H1 (cell line): ENCODE measurements around the gene CCR1. TPM values are rescaled to one million over a fixed set of nuclear protein-coding genes. Genes with fewer than 3 reads are reported as not detected.

Source experiments
- CTCF ChIA-PET: fragments of 300-600 bp; sonication (Branson Sonifier 250); formaldehyde crosslinking; loops from one replicate; lab custom pipeline; 2021; ENCODE audit not compliant: partially characterized antibody; lab: Charles Lee
- POLR2A ChIA-PET: fragments of 300-600 bp; sonication (Branson Sonifier 250); formaldehyde crosslinking; loops from one replicate; lab custom pipeline; 2021; ENCODE audit warnings: inconsistent platforms; ENCODE audit not compliant: partially characterized antibody; lab: Charles Lee
- DNase-seq, 2 experiments: peaks; one replicate each; pipeline versions ENCODE4 v3.0.0 to v3.0.0-alpha.2; 2010 to 2022; ENCODE audit warnings: low spot score in 2 of 2, low read depth in 1 of 2, mixed read lengths in 1 of 2
- FAIRE-seq: peaks from 2 replicates; lab custom pipeline; 2011; peaks lifted over from hg19 to GRCh38; lab: Jason Lieb, UNC
- H2AFZ ChIP-seq: 2 replicates; pipeline ENCODE4 v1.8.1; 2012; ENCODE audit warnings: low read length, inconsistent platforms
- H2AK5ac ChIP-seq: 2 replicates; pipeline ENCODE4 v1.6.1; 2013; ENCODE audit warnings: low read depth, low read length
- H2BK120ac ChIP-seq: replicated peaks from 2 replicates; pipeline ENCODE3; 2013; ENCODE audit warnings: low read depth, low read length, inconsistent platforms
- H2BK12ac ChIP-seq: 2 replicates; pipeline ENCODE4 v1.6.1; 2013; ENCODE audit warnings: low read depth, low read length
- H2BK15ac ChIP-seq: 2 replicates; pipeline ENCODE4 v1.6.1; 2013; ENCODE audit warnings: low read length
- H2BK20ac ChIP-seq: 2 replicates; pipeline ENCODE4 v1.6.1; 2013; ENCODE audit warnings: low read length
- H2BK5ac ChIP-seq: 2 replicates; pipeline ENCODE4 v1.6.1; 2013; ENCODE audit warnings: low read depth, low read length
- H3K14ac ChIP-seq: 2 replicates; pipeline ENCODE4 v1.6.1; 2013; ENCODE audit warnings: inconsistent platforms; ENCODE audit not compliant: insufficient read length
- H3K18ac ChIP-seq: 2 replicates; pipeline ENCODE4 v1.6.1; 2013; ENCODE audit warnings: low read length; ENCODE audit errors: extremely low read depth
- H3K23ac ChIP-seq: 2 replicates; pipeline ENCODE4 v1.6.1; 2013; ENCODE audit warnings: inconsistent platforms; ENCODE audit not compliant: insufficient read length
- H3K23me2 ChIP-seq: 2 replicates; pipeline ENCODE4 v1.6.1; 2013; ENCODE audit warnings: low read depth, low read length
- H3K27ac ChIP-seq: 2 replicates; pipeline ENCODE4 v1.6.1; 2011; ENCODE audit warnings: low read depth, low read length, inconsistent platforms
- H3K27me3 ChIP-seq, 4 experiments: replicated peaks in 1 of 4; 1 replicate in 1 of 4; 2 replicates in 3 of 4; pipeline versions ENCODE4 v1.6.1 to v1.8.1; 2011 to 2013; ENCODE audit warnings: low read length in 3 of 4, mild to moderate bottlenecking in 3 of 4, inconsistent platforms in 2 of 4, mixed read lengths in 2 of 4, moderate library complexity in 1 of 4; ENCODE audit not compliant: control insufficient read depth in 3 of 4, insufficient read depth in 3 of 4; ENCODE audit errors: extremely low read depth in 1 of 4
- H3K36me3 ChIP-seq, 4 experiments: 2 replicates each; pipeline versions ENCODE4 v1.6.1 to v1.8.1; 2011 to 2013; ENCODE audit warnings: mild to moderate bottlenecking in 4 of 4, low read length in 3 of 4, moderate library complexity in 2 of 4, control low read depth in 1 of 4, inconsistent platforms in 1 of 4; ENCODE audit not compliant: insufficient read depth in 4 of 4, control insufficient read depth in 2 of 4
- H3K4ac ChIP-seq: replicated peaks from 2 replicates; pipeline ENCODE3; 2013; ENCODE audit warnings: low read length, low read depth, mixed read lengths, inconsistent platforms; ENCODE audit not compliant: insufficient read length
- H3K4me1 ChIP-seq, 4 experiments: replicated peaks in 1 of 4; 1 replicate in 1 of 4; 2 replicates in 3 of 4; pipeline versions ENCODE4 v1.6.1 to v1.8.1; 2011 to 2013; ENCODE audit warnings: low read length in 3 of 4, inconsistent platforms in 2 of 4, mixed read lengths in 1 of 4; ENCODE audit not compliant: insufficient read depth in 4 of 4, control insufficient read depth in 3 of 4
- H3K4me2 ChIP-seq, 2 experiments: 2 replicates each; pipeline versions ENCODE4 v1.6.1 to v1.8.1; 2011 to 2013; ENCODE audit warnings: low read depth in 2 of 2, low read length in 2 of 2, control low read depth in 1 of 2, inconsistent platforms in 1 of 2, mild to moderate bottlenecking in 1 of 2; ENCODE audit not compliant: insufficient read depth in 1 of 2
- H3K4me3 ChIP-seq, 4 experiments: fragments of 200-600, 300-600 bp in 1 of 4; sonication (generic), shearing (Covaris generic), sonication (Bioruptor Twin) in 1 of 4; 2 replicates each; pipeline versions ENCODE4 v1.5.1 to v1.8.1; 2011 to 2016; ENCODE audit warnings: low read length in 4 of 4, low read depth in 3 of 4, control low read depth in 2 of 4, inconsistent platforms in 2 of 4, mild to moderate bottlenecking in 2 of 4, mixed read lengths in 1 of 4, moderate library complexity in 1 of 4; ENCODE audit not compliant: insufficient read depth in 2 of 4; ENCODE audit errors: extremely low read depth in 1 of 4
- H3K56ac ChIP-seq: replicated peaks from 2 replicates; pipeline ENCODE3; 2013; ENCODE audit warnings: low read depth, mild to moderate bottlenecking, mixed read lengths, low read length, inconsistent platforms; ENCODE audit not compliant: insufficient read length
- H3K79me1 ChIP-seq: 2 replicates; pipeline ENCODE4 v1.6.1; 2013; ENCODE audit warnings: low read depth, low read length, control low read depth
- H3K79me2 ChIP-seq, 2 experiments: 2 replicates each; pipeline versions ENCODE4 v1.6.1 to v1.8.1; 2012 to 2013; ENCODE audit warnings: low read length in 2 of 2, mild to moderate bottlenecking in 2 of 2, inconsistent platforms in 1 of 2; ENCODE audit not compliant: insufficient read depth in 2 of 2, control insufficient read depth in 1 of 2
- H3K9ac ChIP-seq, 4 experiments: replicated peaks in 1 of 4; 1 replicate in 1 of 4; 2 replicates in 3 of 4; pipeline versions ENCODE4 v1.6.1 to v1.8.1; 2011 to 2013; ENCODE audit warnings: low read depth in 3 of 4, low read length in 3 of 4, control low read depth in 2 of 4, mild to moderate bottlenecking in 2 of 4, moderate library complexity in 2 of 4, inconsistent platforms in 1 of 4; ENCODE audit errors: extremely low read depth in 1 of 4
- H3K9me3 ChIP-seq, 2 experiments: 2 replicates each; pipeline versions ENCODE4 v1.6.1 to v1.8.1; 2012 to 2013; ENCODE audit warnings: mild to moderate bottlenecking in 2 of 2, moderate library complexity in 2 of 2, control low read depth in 1 of 2, inconsistent platforms in 1 of 2, low read depth in 1 of 2, low read length in 1 of 2, mixed read lengths in 1 of 2; ENCODE audit not compliant: insufficient read depth in 2 of 2
- H4K20me1 ChIP-seq, 2 experiments: replicated peaks in 1 of 2; 2 replicates each; pipeline versions ENCODE3 to v1.8.1; 2011 to 2013; ENCODE audit warnings: inconsistent platforms in 2 of 2, low read length in 2 of 2, mild to moderate bottlenecking in 1 of 2; ENCODE audit not compliant: insufficient read depth in 2 of 2, control insufficient read depth in 1 of 2
- H4K5ac ChIP-seq: 2 replicates; pipeline ENCODE4 v1.6.1; 2013; ENCODE audit warnings: low read length, low read depth, mixed read lengths, inconsistent platforms; ENCODE audit not compliant: insufficient read length
- H4K8ac ChIP-seq: 2 replicates; pipeline ENCODE4 v1.8.0; 2013; ENCODE audit warnings: mild to moderate bottlenecking, moderate library complexity, low read length, inconsistent platforms; ENCODE audit not compliant: insufficient read depth; ENCODE audit errors: extremely low read depth
- H4K91ac ChIP-seq: replicated peaks from 2 replicates; pipeline ENCODE3; 2013; ENCODE audit warnings: low read length, mixed read lengths, inconsistent platforms; ENCODE audit not compliant: insufficient read length
- BRCA1 ChIP-seq: IDR thresholded peaks from 2 replicates; pipeline ENCODE4 v1.6.1; 2012; ENCODE audit warnings: low read depth, low read length, improper control_type of control experiment
- CBX8 ChIP-seq: fragments of 300-800, 300-1000 bp; sonication (generic); IDR thresholded peaks from 2 replicates; pipeline ENCODE4 v1.7.1; 2016; ENCODE audit warnings: low read depth, low read length, borderline replicate concordance
- CREB1 ChIP-seq: IDR thresholded peaks from 2 replicates; pipeline ENCODE4 v1.6.1; 2012; ENCODE audit warnings: inconsistent platforms
- HDAC2 ChIP-seq, 2 experiments: fragments of 300-600 bp in 1 of 2; sonication (generic) in 1 of 2; IDR thresholded peaks; 2 replicates each; pipeline ENCODE4 v1.6.1; 2011 to 2012; ENCODE audit warnings: low read depth in 2 of 2, low read length in 2 of 2, mild to moderate bottlenecking in 2 of 2, moderate library complexity in 2 of 2, borderline replicate concordance in 1 of 2, inconsistent platforms in 1 of 2
- MAFK ChIP-seq: IDR thresholded peaks from 2 replicates; pipeline ENCODE4 v1.6.1; 2012; ENCODE audit warnings: low read depth, mild to moderate bottlenecking, improper control_type of control experiment, low read length
- POLR2AphosphoS5 ChIP-seq: IDR thresholded peaks from 2 replicates; pipeline ENCODE4 v1.6.1; 2011; ENCODE audit warnings: low read depth, low read length
- RBBP5 ChIP-seq: IDR thresholded peaks from 2 replicates; pipeline ENCODE4 v1.7.1; 2012; ENCODE audit warnings: low read depth, mild to moderate bottlenecking, inconsistent platforms, low read length, moderate library complexity, borderline replicate concordance
- RFX5 ChIP-seq: IDR thresholded peaks from 2 replicates; pipeline ENCODE4 v1.6.1; 2011; ENCODE audit warnings: low read depth, low read length, improper control_type of control experiment, borderline replicate concordance
- SIX5 ChIP-seq: IDR thresholded peaks from 2 replicates; pipeline ENCODE4 v1.6.1; 2011; ENCODE audit warnings: mild to moderate bottlenecking, low read depth, low read length
- SP1 ChIP-seq: IDR thresholded peaks from 2 replicates; pipeline ENCODE4 v1.6.1; 2011; ENCODE audit warnings: low read depth, low read length
- YY1 ChIP-seq: IDR thresholded peaks from 2 replicates; pipeline ENCODE4 v1.6.1; 2011; ENCODE audit warnings: low read depth, mild to moderate bottlenecking, low read length
- WGBS, 2 experiments: shearing (Covaris generic) in 1 of 2; methylation state at CpG; one replicate each; pipeline versions ENCODE4 v1.1.6 to v1.1.7; 2013 to 2015; ENCODE audit warnings: low lambda C conversion rate in 2 of 2, mixed read lengths in 2 of 2, inconsistent platforms in 1 of 2, low coverage in 1 of 2, missing lambda C conversion rate in 1 of 2; ENCODE audit not compliant: insufficient replicate concordance in 2 of 2, insufficient coverage in 1 of 2, insufficient read length in 1 of 2; ENCODE audit errors: extremely low coverage in 1 of 2, missing lambda C conversion rate in 1 of 2; 5-methylcytosine and 5-hydroxymethylcytosine counted together
- polyA plus RNA-seq, 7 experiments: library from polyadenylated mRNA; depleted of rRNA in 3 of 7; stranded (reverse) in 5 of 7; unstranded in 2 of 7; fragments of >200 nt in 5 of 7; fragments of 200-250 nt in 2 of 7; gene quantifications; 1 replicate in 5 of 7; 2 replicates in 1 of 7; 4 replicates in 1 of 7; pipeline versions ENCODE4 v1.2.1 to v1.2.3, GENCODE V29; 2011 to 2013; ENCODE audit warnings: missing spikeins in 2 of 7, mixed read lengths in 2 of 7
- total RNA-seq: library from RNA; stranded (reverse); fragmentation: NEBNext Ultra II Directional; extraction: Animal tissue kit (Norgen Biotek cat#: 25700); gene quantifications from 2 replicates; pipeline ENCODE4 v1.2.1, GENCODE V29; 2021
- TF ChIP-seq, protein P1 (sequence below): IDR thresholded peaks from 2 replicates; pipeline ENCODE4 v1.6.1; 2012; ENCODE audit warnings: inconsistent platforms
- TF ChIP-seq, protein P2 (sequence below): IDR thresholded peaks from 2 replicates; pipeline ENCODE4 v1.6.1; 2012; ENCODE audit warnings: low read length, inconsistent platforms

Gene CCR1
- total and polyA plus RNA-seq, 2 of the 8 experiments (the other 6 are each of a cell fraction or from before 2014, with no cell fraction given) = not detected

DNA sequence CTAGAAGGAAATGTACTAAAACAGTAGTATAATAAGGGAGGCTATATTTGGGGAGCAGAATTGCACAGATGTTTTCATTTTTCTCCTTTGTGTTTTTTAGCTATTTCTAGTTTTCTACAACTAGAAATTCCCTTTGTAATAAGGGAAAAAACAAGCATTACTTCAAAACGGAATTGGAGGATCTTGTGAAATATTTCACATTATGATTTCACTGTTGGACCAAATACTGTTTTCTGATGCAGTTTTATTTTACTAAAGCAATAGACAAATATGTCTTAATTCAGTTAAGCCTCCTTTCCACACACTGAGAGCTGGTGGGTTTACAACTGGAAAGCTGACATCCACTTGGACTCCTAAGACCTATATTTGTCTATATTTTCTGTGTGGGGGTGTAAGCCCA is 7.3 kb downstream of the CCR1 start:
- WGBS, 2 experiments = 73% methylated on average over 1 of the region's 1 CpG; no CpG with 5 or more reads in 1 of the 2 experiments
- no peak overlapping the region for H3K56ac ChIP-seq
- no peaks in the 10 kb centered on the region for H3K9me3 ChIP-seq
- no peak overlapping the region for H3K23ac ChIP-seq
- no peaks in the 10 kb centered on the region for H3K23me2 ChIP-seq
- FAIRE-seq = no peak
- H2BK5ac ChIP-seq = no peak overlapping the region
- H3K14ac ChIP-seq = no peak overlapping the region
- H3K79me1 ChIP-seq = no peaks in the 10 kb centered on the region
- no peak overlapping the region for H2BK12ac ChIP-seq
- no peak overlapping the region for H3K9ac ChIP-seq
- no peak overlapping the region for H3K27ac ChIP-seq
- H4K91ac ChIP-seq = no peak overlapping the region
- H3K18ac ChIP-seq = no peak overlapping the region
- no peak overlapping the region for H2BK20ac ChIP-seq
- H3K4me2 ChIP-seq = no peak overlapping the region
- H4K5ac ChIP-seq = no peak overlapping the region
- H3K79me2 ChIP-seq = no peaks in the 10 kb centered on the region
- H4K8ac ChIP-seq = no peak overlapping the region
- ChIA-PET CTCF (interaction anchor here (1.0 to 2.6 kb wide), 3 partner anchors 13 to 169 kb away, joined by 3 to 11 read pairs (median 4); partner anchors contain the start of gene CCR5), POLR2A (no interaction called here)
- no peak for DNase-seq
- H4K20me1 ChIP-seq = no peaks in the 10 kb centered on the region
- H3K4me1 ChIP-seq = no peaks in the 10 kb centered on the region
- H3K36me3 ChIP-seq = no peaks in the 10 kb centered on the region
- H3K27me3 ChIP-seq = no peaks in the 10 kb centered on the region
- H2BK15ac ChIP-seq = no peak overlapping the region
- no peak overlapping the region for H3K4me3 ChIP-seq
- no peak overlapping the region for H2AFZ ChIP-seq
- no peak overlapping the region for H2AK5ac ChIP-seq
- H3K4ac ChIP-seq = no peak overlapping the region
- no peak overlapping the region for H2BK120ac ChIP-seq
- TF ChIP-seq CBX8 (no peak), SIX5 (no peak), RBBP5 (no peak), SP1 (no peak), POLR2AphosphoS5 (no peak), YY1 (no peak), BRCA1 (no peak), RFX5 (no peak), MAFK (no peak), HDAC2 (IDR thresholded peaks at IDR 0.05; ENCODE audit: borderline replicate concordance in 1 of 2, low read depth in 2 of 2, low read length in 2 of 2) (no peak), CREB1 (no peak)
- TF ChIP-seq, protein P1, sequence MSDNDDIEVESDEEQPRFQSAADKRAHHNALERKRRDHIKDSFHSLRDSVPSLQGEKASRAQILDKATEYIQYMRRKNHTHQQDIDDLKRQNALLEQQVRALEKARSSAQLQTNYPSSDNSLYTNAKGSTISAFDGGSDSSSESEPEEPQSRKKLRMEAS = no peak
- TF ChIP-seq, protein P2, sequence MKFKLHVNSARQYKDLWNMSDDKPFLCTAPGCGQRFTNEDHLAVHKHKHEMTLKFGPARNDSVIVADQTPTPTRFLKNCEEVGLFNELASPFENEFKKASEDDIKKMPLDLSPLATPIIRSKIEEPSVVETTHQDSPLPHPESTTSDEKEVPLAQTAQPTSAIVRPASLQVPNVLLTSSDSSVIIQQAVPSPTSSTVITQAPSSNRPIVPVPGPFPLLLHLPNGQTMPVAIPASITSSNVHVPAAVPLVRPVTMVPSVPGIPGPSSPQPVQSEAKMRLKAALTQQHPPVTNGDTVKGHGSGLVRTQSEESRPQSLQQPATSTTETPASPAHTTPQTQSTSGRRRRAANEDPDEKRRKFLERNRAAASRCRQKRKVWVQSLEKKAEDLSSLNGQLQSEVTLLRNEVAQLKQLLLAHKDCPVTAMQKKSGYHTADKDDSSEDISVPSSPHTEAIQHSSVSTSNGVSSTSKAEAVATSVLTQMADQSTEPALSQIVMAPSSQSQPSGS = no peak
